ENCODE data around the gene GNG3.
"Not testable (repeated sequence)": the region's sequence is repeated elsewhere in the genome, so short reads cannot be mapped to it uniquely, and the experiment has no call there.

The GNG3 gene

DNA sequence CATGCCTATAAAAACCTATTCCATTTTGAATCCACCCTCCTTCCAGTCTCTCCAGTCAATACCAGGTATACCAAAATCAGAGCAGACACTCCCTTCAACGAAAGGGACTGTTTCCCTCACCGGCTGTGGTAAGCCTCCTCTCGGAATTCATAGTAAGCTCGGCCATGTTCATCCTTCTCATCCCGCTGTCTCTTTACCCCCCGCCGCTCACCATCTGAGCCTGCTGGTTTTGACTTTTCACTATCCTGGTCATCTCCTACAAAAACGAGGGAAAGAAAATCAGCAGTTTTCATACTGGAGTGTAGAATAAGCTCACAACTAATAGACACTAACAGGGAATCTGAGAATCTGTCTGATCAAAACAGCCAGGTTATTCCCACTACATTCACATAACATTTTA, 16.7 kb downstream of the GNG3 start:
- H3K4me1 Mint-ChIP-seq, result peaks cover 27% of the 10 kb centered on the region
- no peak for ATAC-seq

DNA sequence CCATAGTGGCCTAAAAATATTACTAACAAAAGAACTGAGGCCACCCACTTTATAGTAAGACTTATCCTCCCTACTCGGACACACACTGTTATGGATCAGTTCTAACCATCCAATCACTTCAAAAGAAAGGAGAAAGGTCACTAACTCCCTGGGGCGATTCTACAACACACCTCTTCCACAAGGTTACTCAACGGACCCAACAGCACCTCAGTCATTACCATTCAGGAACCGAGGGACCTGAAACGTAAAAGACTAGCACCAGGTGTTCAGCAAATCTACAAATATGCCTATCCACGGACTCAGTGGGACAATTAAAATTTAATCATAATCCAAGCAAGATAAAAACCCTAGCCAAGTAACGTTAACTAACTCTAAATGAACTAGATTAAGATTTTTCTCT, 18.2 kb downstream of the GNG3 start:
- H3K27ac Mint-ChIP-seq, result peak overlapping the region; percentile 95
- peaks cover 37% of the 10 kb centered on the region for H3K4me1 Mint-ChIP-seq
- peaks cover 49% of the 10 kb centered on the region for H3K36me3 Mint-ChIP-seq
- H3K4me3 Mint-ChIP-seq, result peak overlapping the region; percentile 92
- H3K9me3 Mint-ChIP-seq, result no peaks in the 10 kb centered on the region
- no peaks in the 10 kb centered on the region for H3K27me3 Mint-ChIP-seq
- ATAC-seq, result no peak

More for the DNA sequence above, 16.7 kb downstream of the GNG3 start:
- Mint-ChIP-seq H3K27ac (peak overlapping the region; percentile 12), H3K27me3 (no peaks in the 10 kb centered on the region), H3K4me3 (peak overlapping the region; percentile 92), H3K9me3 (no peaks in the 10 kb centered on the region), H3K36me3 (peaks cover 59% of the 10 kb centered on the region)

DNA sequence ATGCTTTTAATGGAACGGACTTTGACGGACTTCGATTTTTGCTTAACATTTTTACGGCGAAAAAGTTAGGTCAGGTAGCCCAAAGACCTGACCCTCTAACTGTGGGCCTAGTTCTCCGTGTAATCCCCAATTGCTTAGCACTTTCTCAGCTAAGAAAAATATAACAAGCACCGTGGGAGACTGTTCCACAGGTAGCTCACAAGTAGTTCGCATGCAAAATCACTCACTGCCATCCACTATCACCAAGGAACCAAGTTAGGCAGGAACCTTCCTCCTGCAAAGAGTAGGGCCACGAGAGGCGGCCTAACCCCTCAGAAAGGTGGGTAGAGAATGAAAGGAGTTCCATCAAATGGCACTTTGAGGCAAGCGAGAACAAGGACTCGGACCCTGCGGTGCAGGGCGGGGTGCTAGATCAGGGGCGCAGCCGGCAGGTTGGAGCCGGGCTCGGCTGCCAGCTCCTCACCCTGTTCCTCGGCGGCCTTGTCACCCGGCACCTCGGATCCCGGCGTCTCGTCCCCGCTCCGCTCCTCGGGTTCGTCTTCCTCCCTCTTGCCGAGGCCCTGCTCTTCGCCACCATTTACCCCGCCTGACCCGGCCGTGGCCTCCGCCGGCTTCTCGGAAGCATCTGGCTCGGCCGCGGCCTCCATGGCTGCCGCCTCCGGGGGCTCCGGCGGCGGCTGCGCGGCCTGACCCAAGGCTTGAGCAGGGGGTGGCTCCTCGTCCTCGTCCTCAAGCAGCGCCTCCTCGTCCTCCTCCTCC, 18.9 kb downstream of the GNG3 start:
- H3K4me1 Mint-ChIP-seq, result peaks cover 42% of the 10 kb centered on the region
- H3K36me3 Mint-ChIP-seq, result peaks cover 46% of the 10 kb centered on the region
- H3K9me3 Mint-ChIP-seq, result no peaks in the 10 kb centered on the region
- H3K27ac Mint-ChIP-seq, result peak overlapping the region; percentile 95
- H3K4me3 Mint-ChIP-seq, result peak overlapping the region; percentile 92
- no peak for ATAC-seq
- no peaks in the 10 kb centered on the region for H3K27me3 Mint-ChIP-seq

DNA sequence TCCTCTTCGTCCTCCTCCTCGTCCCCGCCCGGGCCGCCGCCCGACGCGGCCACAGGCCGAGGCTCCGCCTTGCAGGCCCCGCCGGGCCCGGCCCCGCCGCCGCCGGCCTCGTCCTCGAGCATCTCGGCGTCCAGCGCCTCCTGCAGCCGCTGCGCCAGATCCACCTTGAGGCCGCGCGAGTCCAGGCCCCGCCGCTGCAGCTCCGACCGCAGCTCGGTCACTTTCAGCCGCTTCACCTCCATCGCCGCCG, 19.4 kb downstream of the GNG3 start:
- ATAC-seq, result peak; percentile 2
- peak overlapping the region; percentile 95 for H3K27ac Mint-ChIP-seq
- H3K9me3 Mint-ChIP-seq, result no peaks in the 10 kb centered on the region
- H3K27me3 Mint-ChIP-seq, result no peaks in the 10 kb centered on the region
- H3K36me3 Mint-ChIP-seq, result peaks cover 44% of the 10 kb centered on the region
- peak overlapping the region; percentile 92 for H3K4me3 Mint-ChIP-seq
- H3K4me1 Mint-ChIP-seq, result peaks cover 45% of the 10 kb centered on the region

DNA sequence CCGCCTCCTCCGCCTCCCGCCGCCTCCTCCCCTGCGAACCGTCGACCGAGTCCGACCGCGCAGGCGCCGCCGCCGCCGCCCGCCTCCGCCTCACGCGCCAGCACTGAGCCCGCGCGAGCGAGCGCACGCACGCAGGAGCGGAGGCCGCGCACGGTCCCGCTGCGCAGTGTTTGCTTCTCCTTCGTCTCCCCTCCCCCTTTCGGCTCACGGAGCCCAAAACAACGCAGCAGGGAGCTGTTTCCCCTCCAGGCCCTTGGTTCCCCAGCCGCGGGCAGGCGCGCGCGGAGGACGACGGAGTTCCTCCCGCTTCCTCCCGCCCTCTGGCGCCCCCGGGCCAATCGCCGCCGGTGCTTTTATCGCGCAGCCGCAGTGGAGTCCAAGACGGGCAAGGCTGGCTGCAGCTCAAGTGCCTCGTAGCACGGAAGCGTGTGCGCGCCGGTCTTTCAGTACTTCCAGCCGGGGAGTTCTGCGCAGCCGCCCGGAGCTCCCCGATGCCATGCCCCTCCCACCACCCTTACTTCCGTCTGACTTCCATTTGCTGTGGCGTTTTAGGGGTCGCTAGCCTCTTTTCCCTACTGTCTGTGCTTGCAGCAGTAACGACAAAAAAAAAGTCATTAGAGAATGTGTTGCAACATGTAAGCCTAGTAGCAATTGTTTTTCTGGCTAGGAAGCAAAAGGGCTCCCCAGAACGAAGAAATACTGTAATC, 19.8 kb downstream of the GNG3 start, which contains the start of gene HNRNPUL2:
TSS of gene HNRNPUL2 (minus strand) at position 293 of the 707 bp plus-strand sequence. CDS start 301 bp downstream, outside the sequence.
- Mint-ChIP-seq H3K4me1 (peaks cover 45% of the 10 kb centered on the region), H3K36me3 (peaks cover 39% of the 10 kb centered on the region), H3K27ac (peak within 1 kb of the TSS; percentile 95), H3K4me3 (peak within 1 kb of the TSS; percentile 92), H3K9me3 (no peaks in the 10 kb centered on the region), H3K27me3 (no peaks in the 10 kb centered on the region)
- ATAC-seq, result peak; percentile 91

DNA sequence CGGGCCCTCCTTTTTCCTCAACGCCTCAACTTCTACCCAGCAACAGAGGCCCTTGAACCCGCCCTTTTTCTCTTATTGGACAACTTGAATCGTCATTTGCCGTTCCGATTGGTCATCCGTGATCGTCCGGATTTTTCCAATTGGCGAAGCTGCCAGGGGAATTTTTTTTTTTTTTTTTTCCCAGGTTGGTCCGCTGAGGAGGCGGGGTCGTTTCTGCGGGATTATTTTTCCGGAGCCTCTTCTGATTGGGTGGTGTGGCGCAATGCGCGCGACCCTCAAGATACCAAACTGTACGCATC, 20.3 kb downstream of the GNG3 start:
- Mint-ChIP-seq H3K27ac (peak overlapping the region; percentile 95), H3K27me3 (no peaks in the 10 kb centered on the region), H3K4me1 (peaks cover 45% of the 10 kb centered on the region), H3K36me3 (peaks cover 35% of the 10 kb centered on the region), H3K4me3 (peak overlapping the region; percentile 92), H3K9me3 (no peaks in the 10 kb centered on the region)
- peak; percentile 83 for ATAC-seq

DNA sequence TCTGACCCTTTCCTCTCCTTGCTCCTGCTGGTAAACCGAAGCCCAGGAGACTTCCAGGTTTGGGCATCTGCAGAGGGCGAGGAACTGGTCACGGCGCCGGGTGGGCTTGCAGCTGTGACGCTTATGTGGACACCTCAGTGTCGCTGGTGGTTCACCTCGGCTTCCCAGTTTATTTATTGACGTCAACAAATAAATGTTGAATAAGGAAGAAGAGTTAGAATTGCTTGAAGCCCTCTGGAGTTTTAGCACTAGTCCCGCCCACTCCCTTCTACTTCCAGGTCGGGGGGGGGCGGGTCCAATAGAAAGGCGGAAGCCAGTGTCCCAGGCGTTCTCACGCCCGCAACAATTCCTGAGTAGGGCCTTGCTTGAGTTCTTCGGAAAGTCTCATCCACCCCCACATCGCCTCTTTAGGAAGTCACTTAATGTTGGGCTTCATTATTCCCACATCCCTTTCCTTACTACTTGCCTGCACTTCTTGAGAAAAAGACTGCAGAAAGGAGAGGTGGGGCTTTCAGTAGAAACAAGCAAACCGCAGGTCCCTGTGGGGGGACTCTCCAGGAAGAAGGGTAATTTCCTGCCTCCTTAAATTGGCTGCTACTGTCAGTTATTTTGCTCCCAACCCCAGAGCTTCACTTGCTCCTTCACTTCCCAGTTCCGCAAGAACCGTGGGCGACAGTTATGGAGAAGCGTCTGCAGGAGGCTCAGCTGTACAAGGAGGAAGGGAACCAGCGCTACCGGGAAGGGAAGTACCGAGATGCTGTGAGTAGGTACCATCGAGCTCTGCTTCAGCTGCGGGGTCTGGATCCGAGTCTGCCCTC, 20.9 kb downstream of the GNG3 start, which contains the start of gene TTC9C:
TSS of gene TTC9C (plus strand) at position 316 of the 818 bp plus-strand sequence. CDS start at position 679, 363 bp downstream.
- H3K4me1 Mint-ChIP-seq, result peaks cover 45% of the 10 kb centered on the region
- H3K36me3 Mint-ChIP-seq, result peaks cover 39% of the 10 kb centered on the region
- peak within 1 kb of the TSS; percentile 92 for H3K4me3 Mint-ChIP-seq

DNA sequence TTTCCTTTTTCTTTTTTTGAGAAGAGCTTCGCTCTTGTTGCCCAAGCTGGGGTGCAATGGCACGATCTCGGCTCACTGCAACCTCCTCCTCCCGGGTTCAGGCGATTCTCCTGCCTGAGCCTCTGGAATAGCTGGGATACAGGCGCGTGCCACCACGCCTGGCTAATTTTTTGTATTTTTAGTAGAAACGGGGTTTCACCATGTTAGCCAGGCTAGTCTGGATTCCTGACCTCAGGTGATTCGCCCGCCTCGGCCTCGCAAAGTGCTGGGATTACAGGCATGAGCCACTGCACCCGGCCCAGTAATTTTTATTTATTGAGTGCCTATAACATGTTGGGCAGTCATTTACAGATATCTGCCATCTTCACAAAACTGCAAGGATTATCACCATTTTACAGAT, 22.6 kb downstream of the GNG3 start:
- Mint-ChIP-seq H3K27ac (peak overlapping the region; percentile 95), H3K36me3 (peaks cover 29% of the 10 kb centered on the region), H3K4me1 (peaks cover 30% of the 10 kb centered on the region), H3K4me3 (peak overlapping the region; percentile 82)
- not testable (repeated sequence) for H3K27me3 Mint-ChIP-seq, ATAC-seq, H3K9me3 Mint-ChIP-seq

More for the DNA sequence above, 20.9 kb downstream of the GNG3 start, which contains the start of gene TTC9C:
- H3K27me3 Mint-ChIP-seq, result no peaks in the 10 kb centered on the region
- no peaks in the 10 kb centered on the region for H3K9me3 Mint-ChIP-seq
- peak within 1 kb of the TSS; percentile 95 for H3K27ac Mint-ChIP-seq
- ATAC-seq, result peak; percentile 65

DNA sequence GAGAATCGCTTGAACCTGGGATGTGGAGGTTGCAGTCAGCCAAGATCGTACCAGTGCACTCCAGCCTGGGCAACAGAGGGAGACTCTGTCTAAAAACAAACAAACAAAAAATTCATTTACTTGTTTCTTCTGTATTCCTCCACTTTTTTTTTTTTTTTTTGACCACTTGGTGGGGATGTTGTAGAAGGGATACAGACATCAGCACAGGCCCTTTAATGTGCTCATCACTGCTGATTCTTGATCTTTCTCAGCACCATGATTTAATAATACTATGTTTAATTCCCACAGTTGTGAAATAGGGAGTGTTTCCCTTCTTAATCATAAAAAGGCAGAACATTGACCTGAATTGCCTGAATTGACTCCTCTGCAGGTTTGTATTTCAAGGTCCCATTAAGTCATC, 25.4 kb downstream of the GNG3 start:
- H3K27me3 Mint-ChIP-seq, result no peaks in the 10 kb centered on the region
- no peak for ATAC-seq
- no peak overlapping the region for H3K27ac Mint-ChIP-seq
- H3K4me3 Mint-ChIP-seq, result no peak overlapping the region
- H3K9me3 Mint-ChIP-seq, result no peaks in the 10 kb centered on the region
- H3K36me3 Mint-ChIP-seq, result peaks cover 20% of the 10 kb centered on the region
- H3K4me1 Mint-ChIP-seq, result peaks cover 18% of the 10 kb centered on the region

DNA sequence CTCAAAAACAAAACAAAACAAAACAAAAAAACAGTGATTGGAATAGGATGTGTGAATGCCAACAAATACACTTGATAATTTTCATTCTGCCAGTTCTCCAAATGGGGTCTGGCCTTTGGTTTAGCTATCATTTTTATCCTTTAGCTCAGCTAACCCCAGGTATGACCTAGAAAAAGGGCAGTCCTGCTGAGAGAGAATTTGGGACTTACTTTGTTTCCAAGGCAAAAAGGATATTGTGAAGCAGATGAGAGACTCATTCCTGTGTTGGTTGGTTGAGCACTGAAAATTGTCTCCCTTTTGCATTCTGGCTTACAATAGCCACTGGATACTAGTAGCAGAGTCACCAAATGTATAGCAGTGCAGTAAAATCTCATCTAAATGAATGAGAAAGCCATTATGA, 29.7 kb downstream of the GNG3 start:
- Mint-ChIP-seq H3K27ac (no peak overlapping the region), H3K4me1 (no peaks in the 10 kb centered on the region), H3K4me3 (no peak overlapping the region), H3K36me3 (peaks cover 40% of the 10 kb centered on the region), H3K27me3 (no peaks in the 10 kb centered on the region), H3K9me3 (no peaks in the 10 kb centered on the region)
- no peak for ATAC-seq

DNA sequence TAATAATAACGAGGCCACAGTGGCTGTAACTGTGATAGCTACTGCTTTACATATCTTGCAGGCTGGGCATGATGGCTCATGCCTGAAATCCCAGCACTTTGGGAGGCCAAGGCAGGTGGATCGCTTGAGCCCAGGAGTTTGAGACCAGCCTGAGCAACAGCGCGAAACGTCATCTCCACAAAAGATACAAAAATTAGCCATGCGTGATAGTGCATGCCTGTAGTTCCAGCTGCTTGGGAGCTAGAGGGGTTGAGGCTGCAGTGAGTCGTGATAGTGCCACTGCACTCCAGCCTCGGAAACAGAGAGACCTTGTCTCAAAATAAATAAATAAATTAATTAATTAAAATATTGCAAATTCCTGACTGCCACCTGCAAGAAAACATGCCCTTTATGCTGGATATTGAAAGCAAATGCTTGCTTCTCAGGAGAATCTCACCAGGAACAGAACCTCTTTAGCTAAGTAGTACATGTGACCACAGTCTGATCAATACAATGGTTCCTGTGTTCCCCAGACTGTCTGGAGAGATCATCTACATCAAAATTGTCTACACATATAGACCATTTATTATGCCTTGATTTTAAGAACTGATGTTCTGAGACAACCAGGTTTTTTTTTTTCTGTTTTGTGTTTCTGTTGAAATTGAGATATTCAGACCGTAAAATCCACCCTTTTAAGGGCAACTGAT, 40.1 kb downstream of the GNG3 start:
- ATAC-seq, result no peak
- H3K27me3 Mint-ChIP-seq, result no peaks in the 10 kb centered on the region
- H3K36me3 Mint-ChIP-seq, result peaks cover 7% of the 10 kb centered on the region
- no peaks in the 10 kb centered on the region for H3K9me3 Mint-ChIP-seq
- H3K4me3 Mint-ChIP-seq, result no peak overlapping the region
- H3K4me1 Mint-ChIP-seq, result peaks cover 18% of the 10 kb centered on the region
- no peak overlapping the region for H3K27ac Mint-ChIP-seq

DNA sequence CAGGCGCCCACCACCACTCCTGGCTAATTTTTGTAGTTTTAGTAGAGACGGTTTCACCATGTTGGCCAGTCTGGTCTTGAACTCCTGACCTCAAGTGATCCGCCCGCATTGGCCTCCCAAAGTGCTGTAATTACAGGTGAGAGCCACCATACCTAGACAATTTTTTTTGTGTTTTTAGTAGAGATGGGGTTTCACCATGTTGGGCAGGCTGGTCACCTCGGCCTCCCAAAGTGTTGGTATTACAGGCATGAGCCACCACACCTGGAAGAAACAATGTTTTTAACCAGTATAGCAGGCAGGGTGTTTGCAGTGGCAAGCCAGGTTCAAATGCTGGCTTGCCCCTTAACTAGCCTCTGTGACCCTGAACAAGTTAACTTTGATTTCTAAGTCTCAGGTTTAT, 42.5 kb downstream of the GNG3 start:
- H3K27ac Mint-ChIP-seq, result not testable (repeated sequence)

DNA sequence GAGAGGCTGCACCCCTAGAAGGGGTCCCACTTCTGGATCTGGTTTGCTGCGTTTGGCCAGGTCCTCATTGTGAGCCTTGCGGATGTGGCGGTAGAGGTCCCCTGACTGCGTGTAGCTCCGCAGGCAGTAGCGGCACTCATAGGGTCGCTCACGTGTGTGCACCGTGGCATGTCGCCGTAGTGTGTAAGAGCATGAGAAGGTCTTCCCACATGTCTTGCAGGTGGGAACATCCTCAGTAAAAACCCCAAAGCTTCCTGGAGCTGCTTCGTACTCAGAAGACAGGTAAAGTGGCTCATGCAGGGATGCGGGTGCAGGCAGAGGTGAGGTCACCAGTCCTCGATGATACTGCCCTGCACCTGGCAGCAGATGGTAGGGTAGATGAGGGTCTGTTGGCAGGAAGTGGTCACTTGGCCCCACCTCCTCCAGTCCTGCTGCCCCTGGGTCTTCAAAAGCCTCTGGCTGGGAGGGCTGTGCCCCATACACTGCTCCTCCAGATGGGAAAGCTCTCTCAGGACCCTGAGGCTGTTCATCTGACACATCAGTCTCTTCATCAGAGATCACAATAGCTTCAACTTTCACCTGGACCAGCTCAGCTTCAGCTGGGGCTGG, 44.8 kb downstream of the GNG3 start:
- Mint-ChIP-seq H3K4me1 (peaks cover 28% of the 10 kb centered on the region), H3K27ac (peak overlapping the region; percentile 79), H3K36me3 (peaks cover 7% of the 10 kb centered on the region), H3K4me3 (no peak overlapping the region), H3K27me3 (no peaks in the 10 kb centered on the region), H3K9me3 (no peaks in the 10 kb centered on the region)
- ATAC-seq, result no peak

More for the DNA sequence above, 42.5 kb downstream of the GNG3 start:
- not testable (repeated sequence) for H3K27me3 Mint-ChIP-seq, ATAC-seq, H3K9me3 Mint-ChIP-seq, H3K4me3 Mint-ChIP-seq, H3K36me3 Mint-ChIP-seq
- peaks cover 28% of the 10 kb centered on the region for H3K4me1 Mint-ChIP-seq

DNA sequence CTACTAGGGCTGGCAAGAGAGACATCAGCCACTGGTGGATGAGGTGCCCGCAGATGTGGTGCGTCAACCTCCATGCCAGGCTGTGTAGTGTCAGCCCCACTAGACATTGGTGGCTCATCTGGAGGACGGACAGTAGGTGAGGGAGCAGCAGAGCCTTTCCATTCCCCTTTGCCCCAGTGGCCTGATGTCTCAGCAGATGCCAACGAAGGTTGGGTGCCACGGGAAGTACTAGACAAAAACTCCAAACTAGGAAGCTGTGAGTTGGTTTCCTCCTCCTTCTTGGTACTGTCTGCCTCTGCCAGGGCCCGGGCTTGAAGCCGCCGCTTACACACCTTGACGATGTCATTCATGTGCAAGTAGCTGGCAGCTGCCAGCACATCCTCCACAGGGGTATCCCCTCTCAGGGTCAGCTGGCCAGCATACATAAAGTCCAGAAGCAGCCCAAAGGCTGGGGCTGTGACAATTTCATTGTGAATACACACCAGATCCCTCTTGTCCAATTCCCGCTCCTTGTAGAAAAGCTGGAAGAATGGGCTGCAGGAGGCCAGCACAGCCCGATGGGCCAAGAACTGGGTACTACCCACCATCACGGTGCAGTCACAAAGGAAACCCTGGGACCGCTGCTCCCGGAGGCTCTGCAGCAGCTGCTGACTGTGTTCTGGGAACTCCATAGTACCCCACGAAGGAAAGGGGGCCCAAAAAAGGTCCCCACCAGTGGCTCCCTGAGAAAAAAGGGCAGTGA, 45.7 kb downstream of the GNG3 start:
- no peaks in the 10 kb centered on the region for H3K9me3 Mint-ChIP-seq
- peaks cover 7% of the 10 kb centered on the region for H3K36me3 Mint-ChIP-seq
- peak overlapping the region; percentile 88 for H3K4me3 Mint-ChIP-seq
- ATAC-seq, result no peak
- H3K4me1 Mint-ChIP-seq, result peaks cover 28% of the 10 kb centered on the region
- no peaks in the 10 kb centered on the region for H3K27me3 Mint-ChIP-seq
- H3K27ac Mint-ChIP-seq, result peak overlapping the region; percentile 79
